NB4 (cell line): ENCODE measurements around the gene EBF4.

Source experiments
- CTCF ChIP-seq: IDR thresholded peaks from one replicate; pipeline ENCODE4 v1.5.1; 2012; ENCODE audit warnings: low read depth, low read length
- MAX ChIP-seq: IDR thresholded peaks from 2 replicates; pipeline ENCODE4 v1.6.1; 2011; ENCODE audit warnings: low read depth, low read length
- MYC ChIP-seq: IDR thresholded peaks from 2 replicates; pipeline ENCODE4 v1.6.1; 2011; ENCODE audit warnings: low read depth, low read length
- POLR2A ChIP-seq: IDR thresholded peaks from 2 replicates; pipeline ENCODE4 v1.6.1; 2011; ENCODE audit warnings: mild to moderate bottlenecking; ENCODE audit not compliant: insufficient read length; ENCODE audit errors: extremely low read depth

GRCh38 chr20:2680046-2680445, 12.5 kb upstream of the EBF4 start:
- TF ChIP-seq CTCF (no peak), POLR2A (no peak), MAX (0 out of 2 replicates have a peak, but pooled peaks have one; percentile 7), MYC (0 out of 2 replicates have a peak, but pooled peaks have one; percentile 27)
